ENCODE results near the gene SNX30. TPM values are rescaled to one million over a fixed set of nuclear protein-coding genes. Genes with fewer than 3 reads are reported as not detected.
A peak's percentile ranks its signal among the peaks of the same experiment; 100 is the strongest.

SNX30 gene
- total RNA-seq, 1 experiment from 2014 or later = 3.5 TPM

- DNase-seq (ENCODE audit: low read depth) = no peak
- in situ Hi-C loops (cut with HindIII; ENCODE audit: low pct_unique_long_range_greater_than_20kb, low sequenced_read_pairs) = no loop called here
These were observed 21.6 kb downstream of the SNX30 start for GRCh38 chr9:112772215-112772509.

GRCh38 chr9:112772551-112772950 is 22.0 kb downstream of the SNX30 start:
- no peak for DNase-seq (ENCODE audit: low read depth)
- in situ Hi-C loops (cut with HindIII; ENCODE audit: low pct_unique_long_range_greater_than_20kb, low sequenced_read_pairs) = no loop called here

GRCh38 chr9:112774006-112774996 is 23.7 kb downstream of the SNX30 start:
- in situ Hi-C loops (cut with HindIII; ENCODE audit: low pct_unique_long_range_greater_than_20kb, low sequenced_read_pairs) = no loop called here
- DNase-seq (ENCODE audit: low read depth) = no peak

- peak; percentile 53 for DNase-seq (ENCODE audit: low read depth)
- in situ Hi-C loops (cut with HindIII; ENCODE audit: low pct_unique_long_range_greater_than_20kb, low sequenced_read_pairs) = no loop called here
These were observed 27.4 kb downstream of the SNX30 start for GRCh38 chr9:112777914-112778313.

- in situ Hi-C loops (cut with HindIII; ENCODE audit: low pct_unique_long_range_greater_than_20kb, low sequenced_read_pairs) = no loop called here
- no peak for DNase-seq (ENCODE audit: low read depth)
These were observed 30.0 kb downstream of the SNX30 start for GRCh38 chr9:112780450-112781036.

- DNase-seq (ENCODE audit: low read depth) = no peak
These were observed 31.7 kb downstream of the SNX30 start for GRCh38 chr9:112782218-112782617.

GRCh38 chr9:112783551-112783954 is 33.0 kb downstream of the SNX30 start:
- in situ Hi-C loops (cut with HindIII; ENCODE audit: low pct_unique_long_range_greater_than_20kb, low sequenced_read_pairs) = no loop called here
- DNase-seq (ENCODE audit: low read depth) = no peak

More at GRCh38 chr9:112782218-112782617, 31.7 kb downstream of the SNX30 start:
- in situ Hi-C loops (cut with HindIII; ENCODE audit: low pct_unique_long_range_greater_than_20kb, low sequenced_read_pairs) = no loop called here

GRCh38 chr9:112784020-112784785 is 33.6 kb downstream of the SNX30 start:
- DNase-seq (ENCODE audit: low read depth) = no peak
- in situ Hi-C loops (cut with HindIII; ENCODE audit: low pct_unique_long_range_greater_than_20kb, low sequenced_read_pairs) = no loop called here

GRCh38 chr9:112785986-112786385 is 35.4 kb downstream of the SNX30 start:
- in situ Hi-C loops (cut with HindIII; ENCODE audit: low pct_unique_long_range_greater_than_20kb, low sequenced_read_pairs) = no loop called here
- DNase-seq (ENCODE audit: low read depth) = no peak

- in situ Hi-C loops (cut with HindIII; ENCODE audit: low pct_unique_long_range_greater_than_20kb, low sequenced_read_pairs) = no loop called here
- DNase-seq (ENCODE audit: low read depth) = no peak
These were observed 36.4 kb downstream of the SNX30 start for GRCh38 chr9:112786829-112787520.

- in situ Hi-C loops (cut with HindIII; ENCODE audit: low pct_unique_long_range_greater_than_20kb, low sequenced_read_pairs) = no loop called here
- DNase-seq (ENCODE audit: low read depth) = no peak
These were observed 37.4 kb downstream of the SNX30 start for GRCh38 chr9:112787978-112788377.

- in situ Hi-C loops (cut with HindIII; ENCODE audit: low pct_unique_long_range_greater_than_20kb, low sequenced_read_pairs) = no loop called here
- no peak for DNase-seq (ENCODE audit: low read depth)
These were observed 38.9 kb downstream of the SNX30 start for GRCh38 chr9:112789473-112789872.

GRCh38 chr9:112789891-112790774 is 39.6 kb downstream of the SNX30 start:
- DNase-seq (ENCODE audit: low read depth) = no peak
- in situ Hi-C loops (cut with HindIII; ENCODE audit: low pct_unique_long_range_greater_than_20kb, low sequenced_read_pairs) = no loop called here

- in situ Hi-C loops (cut with HindIII; ENCODE audit: low pct_unique_long_range_greater_than_20kb, low sequenced_read_pairs) = no loop called here
- no peak for DNase-seq (ENCODE audit: low read depth)
These were observed 42.1 kb downstream of the SNX30 start for GRCh38 chr9:112792670-112793069.

GRCh38 chr9:112793213-112793810 is 42.8 kb downstream of the SNX30 start:
- in situ Hi-C loops (cut with HindIII; ENCODE audit: low pct_unique_long_range_greater_than_20kb, low sequenced_read_pairs) = no loop called here
- peak; percentile 32 for DNase-seq (ENCODE audit: low read depth)

GRCh38 chr9:112794731-112795130 is 44.2 kb downstream of the SNX30 start:
- no peak for DNase-seq (ENCODE audit: low read depth)
- in situ Hi-C loops (cut with HindIII; ENCODE audit: low pct_unique_long_range_greater_than_20kb, low sequenced_read_pairs) = no loop called here

- DNase-seq (ENCODE audit: low read depth) = no peak
- in situ Hi-C loops (cut with HindIII; ENCODE audit: low pct_unique_long_range_greater_than_20kb, low sequenced_read_pairs) = no loop called here
These were observed 45.4 kb downstream of the SNX30 start for GRCh38 chr9:112795921-112796320.

Data from Caki2 (cell line).